SK-N-SH (cell line): ENCODE measurements around the gene RNF169. TPM values are rescaled to one million over a fixed set of nuclear protein-coding genes. Genes with fewer than 3 reads are reported as not detected.

Experiments used
- CTCF ChIA-PET: fragments of 300-600, 350-600 bp; formaldehyde crosslinking; extraction: SDS; loops from one replicate; lab custom pipeline; 2021; lab: Yijun Ruan, JAX
- POLR2A ChIA-PET: fragments of 350-600 bp; sonication (Branson Sonifier 250); formaldehyde crosslinking; extraction: SDS; loops from one replicate; lab custom pipeline; 2020; ENCODE audit warnings: antibody characterized with exemption, inconsistent platforms; lab: Yijun Ruan, JAX
- DNase-seq: peaks from one replicate; pipeline ENCODE4 v3.0.0; 2012
- H2AFZ ChIP-seq: fragments of 200-600 bp; sonication (generic); 2 replicates; pipeline ENCODE4 v1.8.1; 2016; ENCODE audit warnings: antibody characterized with exemption, mild to moderate bottlenecking, low read depth
- H3F3A ChIP-seq: fragments of 200-600 bp; sonication (generic); replicated peaks from 2 replicates; pipeline ENCODE3; 2016; ENCODE audit warnings: antibody characterized with exemption, mild to moderate bottlenecking; ENCODE audit not compliant: insufficient read depth
- H3K27ac ChIP-seq, 2 experiments: fragments of 200-500 bp in 1 of 2; fragments of 200-600 bp in 1 of 2; sonication (Bioruptor generic) in 1 of 2; sonication (generic), shearing (Covaris generic) in 1 of 2; 2 replicates each; pipeline versions ENCODE4 v1.5.1 to v1.6.1; 2014 to 2016; ENCODE audit warnings: low read depth in 2 of 2, inconsistent platforms in 1 of 2, low read length in 1 of 2, mild to moderate bottlenecking in 1 of 2, mixed read lengths in 1 of 2
- H3K27me3 ChIP-seq: fragments of 200-600 bp; sonication (generic), shearing (Covaris generic); 2 replicates; pipeline ENCODE4 v1.6.1; 2016; ENCODE audit warnings: mixed run types; ENCODE audit not compliant: insufficient read depth
- H3K36me3 ChIP-seq, 2 experiments: fragments of 200-500 bp in 1 of 2; fragments of 200-600 bp in 1 of 2; sonication (Bioruptor generic) in 1 of 2; sonication (generic) in 1 of 2; replicated peaks in 1 of 2; 2 replicates each; pipeline versions ENCODE3 to v1.5.1; 2014 to 2016; ENCODE audit warnings: low read length in 1 of 2, mild to moderate bottlenecking in 1 of 2; ENCODE audit not compliant: insufficient read depth in 2 of 2, control insufficient read depth in 1 of 2
- H3K4me1 ChIP-seq, 2 experiments: fragments of 200-500 bp in 1 of 2; fragments of 200-600 bp in 1 of 2; sonication (Bioruptor generic) in 1 of 2; sonication (generic), shearing (Covaris generic) in 1 of 2; 2 replicates each; pipeline versions ENCODE4 v1.5.1 to v1.6.1; 2014 to 2016; ENCODE audit warnings: low read depth in 1 of 2, low read length in 1 of 2, mixed run types in 1 of 2; ENCODE audit not compliant: insufficient read depth in 2 of 2, control insufficient read depth in 1 of 2
- H3K4me2 ChIP-seq: fragments of 200-600 bp; sonication (generic), shearing (Covaris generic); 2 replicates; pipeline ENCODE4 v1.6.1; 2017; ENCODE audit warnings: mixed run types
- H3K4me3 ChIP-seq, 2 experiments: fragments of 200-500 bp in 1 of 2; fragments of 200-600 bp in 1 of 2; sonication (Bioruptor generic) in 1 of 2; sonication (generic), shearing (Covaris generic) in 1 of 2; 2 replicates each; pipeline versions ENCODE4 v1.5.1 to v1.8.1; 2014 to 2016; ENCODE audit warnings: low read depth in 2 of 2, inconsistent platforms in 1 of 2, low read length in 1 of 2, mild to moderate bottlenecking in 1 of 2, mixed read lengths in 1 of 2, moderate library complexity in 1 of 2
- H3K79me2 ChIP-seq: fragments of 200-600 bp; sonication (generic); 2 replicates; pipeline ENCODE4 v1.8.1; 2017; ENCODE audit warnings: mild to moderate bottlenecking; ENCODE audit not compliant: insufficient read depth
- H3K9ac ChIP-seq: fragments of 200-600 bp; sonication (generic); 2 replicates; pipeline ENCODE4 v1.6.1; 2017; ENCODE audit warnings: mixed run types
- H3K9me2 ChIP-seq: fragments of 200-600 bp; sonication (generic); 2 replicates; pipeline ENCODE4 v1.6.1; 2017; ENCODE audit warnings: mixed run types
- H3K9me3 ChIP-seq: fragments of 200-600 bp; sonication (generic); 2 replicates; pipeline ENCODE4 v1.6.1; 2017; ENCODE audit warnings: mixed run types, mild to moderate bottlenecking, moderate library complexity
- H4K20me1 ChIP-seq: fragments of 200-600 bp; sonication (generic); 2 replicates; pipeline ENCODE4 v1.6.1; 2017; ENCODE audit warnings: mild to moderate bottlenecking, mixed run types; ENCODE audit not compliant: insufficient read depth
- CHD2 ChIP-seq: fragments of 150-350 bp; IDR thresholded peaks from 2 replicates; pipeline ENCODE4 v1.6.1; 2018; ENCODE audit warnings: low read length; ENCODE audit not compliant: partially characterized antibody
- FOSL2 ChIP-seq: IDR thresholded peaks from 2 replicates; pipeline ENCODE4 v1.4.0; 2012; ENCODE audit warnings: low read depth, mild to moderate bottlenecking, moderate library complexity, borderline replicate concordance
- FOXJ3 ChIP-seq: sonication (generic); formaldehyde crosslinking; IDR thresholded peaks from 2 replicates; pipeline ENCODE4 v1.5.1; 2020; ENCODE audit warnings: mild to moderate bottlenecking, missing genetic modification reagents
- FOXM1 ChIP-seq: IDR thresholded peaks from 2 replicates; pipeline ENCODE4 v1.4.0; 2012; ENCODE audit warnings: low read depth, mild to moderate bottlenecking
- GABPA ChIP-seq: IDR thresholded peaks from 2 replicates; pipeline ENCODE4 v1.4.0; 2012; ENCODE audit warnings: low read depth, mild to moderate bottlenecking
- IRF3 ChIP-seq: fragments of 150-350 bp; IDR thresholded peaks from 2 replicates; pipeline ENCODE4 v1.6.1; 2016; ENCODE audit warnings: mild to moderate bottlenecking, low read depth, low read length
- MEF2A ChIP-seq: IDR thresholded peaks from 2 replicates; pipeline ENCODE4 v1.4.0; 2012; ENCODE audit warnings: low read depth, borderline replicate concordance
- MXI1 ChIP-seq: IDR thresholded peaks from 2 replicates; pipeline ENCODE4 v1.6.1; 2012; ENCODE audit warnings: mild to moderate bottlenecking, low read depth, low read length, improper control_type of control experiment
- NFIC ChIP-seq: IDR thresholded peaks from 2 replicates; pipeline ENCODE4 v1.4.0; 2012; ENCODE audit warnings: borderline replicate concordance
- NRF1 ChIP-seq: IDR thresholded peaks from 2 replicates; pipeline ENCODE4 v1.6.1; 2012; ENCODE audit warnings: low read depth, mild to moderate bottlenecking, low read length
- POLR2AphosphoS5 ChIP-seq: IDR thresholded peaks from 2 replicates; pipeline ENCODE4 v1.6.1; 2012; ENCODE audit warnings: low read depth, low read length
- RAD21 ChIP-seq: IDR thresholded peaks from 2 replicates; pipeline ENCODE4 v1.6.1; 2012; ENCODE audit warnings: mild to moderate bottlenecking, low read length
- RCOR1 ChIP-seq: fragments of 150-350 bp; IDR thresholded peaks from 2 replicates; pipeline ENCODE4 v1.6.1; 2017; ENCODE audit warnings: antibody characterized with exemption, low read length
- SMC3 ChIP-seq: IDR thresholded peaks from 2 replicates; pipeline ENCODE4 v1.6.1; 2012; ENCODE audit warnings: low read depth, low read length, improper control_type of control experiment
- TCF12 ChIP-seq: IDR thresholded peaks from 2 replicates; pipeline ENCODE4 v1.4.0; 2012
- TEAD4 ChIP-seq: IDR thresholded peaks from 2 replicates; pipeline ENCODE4 v1.4.0; 2012; ENCODE audit warnings: mild to moderate bottlenecking, borderline replicate concordance; ENCODE audit not compliant: insufficient read depth
- WGBS: methylation state at CpG from one replicate; pipeline ENCODE4 v1.1.6; 2017; ENCODE audit warnings: low lambda C conversion rate; 5-methylcytosine and 5-hydroxymethylcytosine counted together
- polyA plus RNA-seq, 3 experiments: library from polyadenylated mRNA; depleted of rRNA; stranded (reverse); fragments of >200 nt; gene quantifications; 2 replicates each; pipeline ENCODE4 v1.2.3, GENCODE V29; 2012

The RNF169 gene
- polyA plus RNA-seq, 1 of the 3 experiments (the other 2 are of a cell fraction): 2.2 TPM

- peaks cover 46% of the 10 kb centered on the region; the same call in 1 of the 2 replicates for H3K79me2 ChIP-seq
- H3K9me3 ChIP-seq: no peaks in the 10 kb centered on the region
- no peaks in the 10 kb centered on the region for H3K9me2 ChIP-seq
- no peak overlapping the region for H3K27ac ChIP-seq
- CTCF ChIA-PET: no interaction called here
- no peak overlapping the region for H3K9ac ChIP-seq
- no peak for DNase-seq
- no peaks in the 10 kb centered on the region; a peak in 1 of 4 replicates for H3K4me1 ChIP-seq
- H3K36me3 ChIP-seq: peaks cover 7 to 36% of the 10 kb centered on the region in 2 experiments
- POLR2A ChIA-PET: no interaction called here
- H4K20me1 ChIP-seq: no peaks in the 10 kb centered on the region
- H3K4me3 ChIP-seq: no peak overlapping the region
- WGBS: 78% methylated on average over 3 of the region's 3 CpGs
- no peaks in the 10 kb centered on the region for H3F3A ChIP-seq
- no peaks in the 10 kb centered on the region for H3K27me3 ChIP-seq
- no peak for TF ChIP-seq CHD2
- no peak for TF ChIP-seq MEF2A
- no peak for TF ChIP-seq FOXM1
- TF ChIP-seq RAD21: no peak
- TF ChIP-seq MXI1: no peak
- no peak overlapping the region for H3K4me2 ChIP-seq
- H2AFZ ChIP-seq: no peak overlapping the region
Observed at GRCh38 chr11:74806267-74806666, 57.6 kb downstream of the RNF169 start.

GRCh38 chr11:74809801-74810200 lies 61.2 kb downstream of the RNF169 start:
- TF ChIP-seq NRF1: no peak
- no peak for TF ChIP-seq IRF3
- TF ChIP-seq FOSL2: no peak
- TF ChIP-seq POLR2AphosphoS5: no peak
- no peak for TF ChIP-seq TCF12
- no peak for TF ChIP-seq RCOR1
- TF ChIP-seq NFIC: no peak
- TF ChIP-seq CHD2: no peak
- no peak for TF ChIP-seq TEAD4
- TF ChIP-seq MEF2A: no peak
- TF ChIP-seq GABPA: no peak
- no peak for TF ChIP-seq FOXJ3 (CRISPR knock-in tag)
- TF ChIP-seq SMC3: no peak
- no peak for DNase-seq
- no peak overlapping the region for H3K27ac ChIP-seq
- no peak overlapping the region for H3K4me2 ChIP-seq
- no peaks in the 10 kb centered on the region for H3F3A ChIP-seq
- H3K27me3 ChIP-seq: no peaks in the 10 kb centered on the region
- no peak overlapping the region for H2AFZ ChIP-seq
- no peaks in the 10 kb centered on the region; a peak in 1 of 4 replicates for H3K4me1 ChIP-seq
- ChIA-PET CTCF (interaction anchor here (0.7 kb wide), 1 partner anchor 24 kb away, joined by 3 read pairs; no protein-coding TSS in a partner anchor), POLR2A (no interaction called here)
- no peaks in the 10 kb centered on the region for H3K9me2 ChIP-seq
- H3K9me3 ChIP-seq: no peaks in the 10 kb centered on the region
- H3K79me2 ChIP-seq: peaks cover 34% of the 10 kb centered on the region
- H3K4me3 ChIP-seq: no peak overlapping the region
- H3K9ac ChIP-seq: no peak overlapping the region
- H4K20me1 ChIP-seq: no peaks in the 10 kb centered on the region
- H3K36me3 ChIP-seq: peaks cover 19 to 54% of the 10 kb centered on the region in 2 experiments
